SH-SY5Y (cell line): ENCODE data around the gene DLX3.

Experiments used
- GATA2 ChIP-seq: IDR thresholded peaks from 2 replicates; pipeline ENCODE4 v1.6.1; 2011; ENCODE audit warnings: mild to moderate bottlenecking, low read depth, low read length
- GATA3 ChIP-seq: IDR thresholded peaks from 2 replicates; pipeline ENCODE4 v1.6.1; 2011; ENCODE audit warnings: low read depth, mild to moderate bottlenecking, low read length, moderate library complexity

The DLX3 gene

DNA sequence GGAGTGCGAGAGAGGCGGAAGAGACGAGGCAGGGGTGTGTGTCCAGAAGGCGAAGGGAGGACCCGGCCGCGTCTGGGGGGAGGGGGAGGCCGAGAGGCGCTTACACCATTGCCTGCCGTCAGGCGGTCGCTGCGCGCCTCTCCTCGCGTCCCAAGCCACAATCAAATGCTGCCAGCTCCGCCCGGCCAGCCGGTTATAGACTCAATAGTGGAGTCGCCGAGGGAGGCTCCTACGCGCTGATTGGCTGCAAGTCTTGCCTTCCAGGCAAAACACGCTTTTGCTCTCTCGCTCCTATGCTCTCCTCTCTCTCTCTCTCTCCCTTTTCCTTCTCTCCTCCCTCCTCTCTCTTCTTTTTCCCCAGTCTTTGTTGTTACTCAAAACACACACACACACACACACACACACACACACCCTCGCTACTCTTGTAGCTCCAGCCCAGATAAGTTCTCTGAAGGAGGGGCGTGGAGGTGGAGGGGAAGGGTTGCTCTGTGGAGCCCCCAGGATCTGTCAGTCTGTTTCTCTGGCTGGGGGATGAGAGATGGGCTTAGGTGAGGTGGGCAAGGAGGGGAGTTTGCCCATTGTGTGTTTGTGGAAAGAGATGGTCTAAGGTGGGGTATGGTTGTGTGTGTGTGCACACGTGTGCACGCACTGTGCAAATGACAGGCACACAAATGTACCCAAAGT, at the start of gene DLX3:
Gene DLX3, minus strand, starts transcription at position 170 of the 684 bp plus-strand sequence. CDS start 226 bp downstream, outside the sequence.
- TF ChIP-seq GATA2 (no peak), GATA3 (no peak)

DNA sequence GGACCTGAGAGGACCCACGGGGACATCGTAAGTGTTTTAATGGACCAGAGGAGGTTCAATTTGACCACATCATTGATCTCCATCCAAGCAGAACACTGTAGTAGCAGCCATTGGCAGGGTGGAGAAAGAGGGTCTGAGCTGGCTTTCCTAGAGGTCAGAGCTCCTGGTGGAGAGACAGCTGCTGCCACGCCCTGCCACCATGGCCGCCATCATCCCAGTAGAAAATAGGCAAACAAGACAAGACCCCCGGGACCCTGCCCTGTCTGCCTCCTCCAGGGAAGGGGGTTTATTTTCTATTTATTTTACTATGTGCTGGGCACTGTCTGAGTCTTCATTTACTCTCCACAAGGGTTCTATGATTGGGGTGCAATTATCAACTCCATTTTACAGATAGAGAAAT, 49.5 kb upstream of the DLX3 start:
- TF ChIP-seq GATA3 (no peak), GATA2 (no peak)

GRCh38 chr17:50043290-50044148, 48.5 kb upstream of the DLX3 start:
- TF ChIP-seq GATA3 (no peak), GATA2 (no peak)

DNA sequence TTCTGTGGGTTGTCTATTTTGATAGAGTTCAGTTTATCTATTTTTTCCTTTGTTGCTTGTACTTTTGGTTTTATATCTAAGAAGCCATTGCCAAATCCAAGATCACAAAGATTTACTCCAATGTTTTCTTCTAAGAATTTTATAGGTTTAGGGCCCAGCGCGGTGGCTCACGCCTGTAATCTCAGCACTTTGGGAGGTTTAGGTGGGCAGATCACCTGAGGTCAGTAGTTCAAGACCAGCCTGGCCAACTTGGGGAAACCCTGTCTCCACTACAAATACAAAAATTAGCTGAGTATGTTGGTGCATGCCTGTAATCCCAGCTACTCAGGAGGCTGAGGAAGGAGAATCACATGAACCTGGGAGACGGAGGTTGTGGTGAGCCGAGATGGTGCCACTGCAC, 47.2 kb upstream of the DLX3 start:
- TF ChIP-seq GATA2 (no peak), GATA3 (no peak)

DNA sequence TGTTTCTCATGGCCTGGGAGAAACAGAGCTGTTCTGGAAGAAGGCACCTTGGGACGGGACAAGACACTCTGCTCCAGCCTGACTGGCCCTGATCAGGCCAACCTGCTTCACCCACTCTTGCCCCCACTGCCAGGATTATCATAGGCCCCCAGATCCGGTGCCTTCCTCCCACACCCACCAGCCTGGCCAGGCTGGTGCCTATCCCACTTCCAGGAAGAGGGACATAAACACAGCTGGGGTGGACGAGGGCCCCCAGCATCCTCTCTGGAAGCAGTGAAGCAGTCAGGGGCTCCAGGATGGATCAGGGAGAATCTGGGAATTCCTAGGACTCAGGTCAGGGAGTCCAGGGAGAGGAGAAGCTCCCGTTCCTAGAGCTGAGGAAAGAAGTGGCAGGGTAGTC, 44.0 kb upstream of the DLX3 start:
- TF ChIP-seq GATA2, result no peak

- TF ChIP-seq GATA2, result no peak
- TF ChIP-seq GATA3, result no peak
Observed at GRCh38 chr17:50037321-50038107, 42.5 kb upstream of the DLX3 start.

DNA sequence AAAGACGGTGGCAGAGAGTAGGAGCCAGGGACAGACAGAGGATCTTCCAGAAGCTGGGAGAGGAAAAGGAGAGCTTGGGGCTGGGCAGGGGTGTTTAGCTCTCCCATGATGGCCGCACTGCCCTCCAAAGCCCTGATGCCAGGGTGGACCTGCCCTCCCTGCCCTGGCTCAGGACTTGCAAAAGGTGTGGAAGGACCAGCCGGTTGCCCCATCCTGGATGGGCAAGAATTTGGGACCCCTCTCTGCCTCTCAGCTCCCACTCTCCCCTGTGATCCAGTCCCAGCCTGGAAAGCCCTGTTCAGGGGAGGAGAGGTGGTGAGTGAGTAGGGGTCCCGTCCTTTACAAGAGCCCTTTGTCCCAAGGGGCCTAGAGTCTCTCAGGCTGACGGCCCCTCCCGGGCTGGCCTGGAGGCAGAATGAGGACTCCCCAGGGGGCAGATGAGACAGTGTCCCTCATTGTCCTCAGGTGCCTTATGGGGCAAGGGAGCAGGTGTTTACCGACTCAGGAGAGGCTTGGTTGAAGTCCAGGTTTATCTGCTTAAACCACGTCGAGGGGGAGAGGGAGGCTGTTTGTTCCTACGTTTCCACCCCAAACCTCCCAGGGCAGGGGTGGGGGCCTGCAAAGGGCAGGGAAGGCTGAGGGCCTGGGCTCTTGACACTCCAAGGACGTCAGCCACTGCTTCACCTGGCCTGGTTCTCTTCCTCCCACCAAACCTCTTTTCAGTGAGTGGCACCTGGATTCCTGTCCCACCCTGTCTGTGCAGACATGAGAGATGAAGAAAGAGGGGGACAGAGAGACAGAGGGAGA, 41.6 kb upstream of the DLX3 start:
- TF ChIP-seq GATA3 (no peak), GATA2 (no peak)

DNA sequence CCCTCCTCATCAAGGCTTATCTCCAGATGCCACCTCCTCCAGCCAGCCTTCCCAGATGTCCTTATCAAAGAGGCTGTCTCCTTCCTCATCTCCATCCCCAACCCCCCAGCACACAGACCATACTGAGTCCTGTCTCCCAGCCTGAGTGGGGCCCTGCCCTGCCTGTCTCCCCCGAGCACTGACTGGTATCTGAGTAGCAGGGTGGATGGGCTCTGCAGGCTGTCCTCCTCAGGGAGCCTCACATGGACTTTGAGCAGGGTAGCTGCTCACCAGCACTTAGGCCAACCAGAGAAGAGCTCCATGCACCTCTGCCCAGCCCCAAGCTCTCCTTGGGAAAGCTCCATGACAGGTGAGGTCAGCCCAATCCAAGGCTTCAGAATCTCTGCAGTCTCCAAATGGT, 40.9 kb upstream of the DLX3 start:
- TF ChIP-seq GATA2, result no peak
- no peak for TF ChIP-seq GATA3

DNA sequence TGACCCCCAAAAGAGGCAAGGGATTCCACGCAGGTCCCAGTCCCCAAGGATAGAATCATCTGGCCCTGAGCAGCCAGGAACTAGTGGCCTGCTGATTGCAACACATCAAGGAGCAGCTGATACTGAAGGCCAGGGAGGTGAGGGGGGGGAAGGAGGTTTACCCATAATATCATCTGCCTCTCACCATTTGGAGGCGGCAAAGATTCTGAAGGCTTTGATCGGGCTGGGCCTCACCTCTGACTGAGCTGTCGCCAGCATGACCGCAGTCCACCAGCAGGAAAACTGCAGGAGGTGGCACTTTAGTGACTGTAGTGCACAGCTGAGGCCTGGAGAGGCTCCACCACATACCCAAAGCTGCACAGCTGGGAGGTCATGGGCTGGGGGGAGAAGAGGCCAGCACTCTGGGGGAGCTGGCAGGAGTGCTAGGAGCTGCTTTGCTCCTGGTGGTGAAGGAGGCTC, 40.4 kb upstream of the DLX3 start:
- TF ChIP-seq GATA3 (no peak), GATA2 (no peak)

GRCh38 chr17:50034498-50035364, 39.7 kb upstream of the DLX3 start:
- no peak for TF ChIP-seq GATA3
- TF ChIP-seq GATA2, result no peak

- TF ChIP-seq GATA3 (no peak), GATA2 (no peak)
Observed at GRCh38 chr17:50033316-50033715, 38.3 kb upstream of the DLX3 start.

GRCh38 chr17:50029185-50029584, 34.2 kb upstream of the DLX3 start:
- no peak for TF ChIP-seq GATA2
- no peak for TF ChIP-seq GATA3

- TF ChIP-seq GATA2 (no peak), GATA3 (no peak)
Observed at GRCh38 chr17:50028736-50029120, 33.7 kb upstream of the DLX3 start.
